Neural crest cell (in vitro differentiated cells): ENCODE results near the gene POFUT1. TPM values are rescaled to one million over a fixed set of nuclear protein-coding genes. Genes with fewer than 3 reads are reported as not detected.

Experiments used
- DNase-seq: peaks from one replicate; pipeline ENCODE4 v3.0.0; 2021; ENCODE audit warnings: low read depth, mixed read lengths, low spot score
- H3K27ac Mint-ChIP-seq: one replicate; pipeline ENCODE4 v1.8.0; 2021; ENCODE audit warnings: mild to moderate bottlenecking, mixed read lengths; ENCODE audit not compliant: unreplicated experiment
- H3K27me3 Mint-ChIP-seq: 2 replicates; pipeline ENCODE4 v1.8.0; 2021; ENCODE audit warnings: low read depth, mild to moderate bottlenecking, mixed read lengths
- H3K36me3 Mint-ChIP-seq: 2 replicates; pipeline ENCODE4 v1.8.0; 2021; ENCODE audit warnings: low read depth, mild to moderate bottlenecking, mixed read lengths
- H3K4me1 Mint-ChIP-seq: 2 replicates; pipeline ENCODE4 v1.8.0; 2021; ENCODE audit warnings: mixed read lengths
- H3K4me3 Mint-ChIP-seq: one replicate; pipeline ENCODE4 v1.8.0; 2021; ENCODE audit warnings: mild to moderate bottlenecking, mixed read lengths
- H3K9me3 Mint-ChIP-seq: 2 replicates; pipeline ENCODE4 v1.8.0; 2021; ENCODE audit warnings: mixed read lengths
- CTCF ChIP-seq: fragments of 200-600 bp; sonication (generic); conservative IDR thresholded peaks from 2 replicates; pipeline ENCODE4 v1.5.0; 2021; ENCODE audit warnings: antibody characterized with exemption, mild to moderate bottlenecking
- total RNA-seq: library from RNA; stranded (reverse); gene quantifications from 2 replicates; pipeline ENCODE4 v1.2.1, GENCODE V29; 2021

Gene POFUT1
- total RNA-seq, 1 donor from 2014 or later, result 51.4 TPM

- Mint-ChIP-seq H3K36me3 (peaks cover 2% of the 10 kb centered on the region), H3K9me3 (no peaks in the 10 kb centered on the region), H3K4me1 (peaks cover 77% of the 10 kb centered on the region), H3K27ac (peak overlapping the region; percentile 98), H3K27me3 (no peaks in the 10 kb centered on the region), H3K4me3 (peak overlapping the region; percentile 99)
- DNase-seq, result peak; percentile 25
- TF ChIP-seq CTCF, result no peak
These were observed 687 bp upstream of the POFUT1 start for GRCh38 chr20:32206760-32207625.

- Mint-ChIP-seq H3K4me3 (peak overlapping the region; percentile 91), H3K27me3 (no peaks in the 10 kb centered on the region), H3K36me3 (no peaks in the 10 kb centered on the region), H3K27ac (peak overlapping the region; percentile 73), H3K9me3 (no peaks in the 10 kb centered on the region), H3K4me1 (peaks cover 66% of the 10 kb centered on the region)
- no peak for TF ChIP-seq CTCF
- no peak for DNase-seq
These were observed 947 bp downstream of the POFUT1 start for GRCh38 chr20:32208499-32209154.

- Mint-ChIP-seq H3K4me1 (peaks cover 52% of the 10 kb centered on the region), H3K36me3 (no peaks in the 10 kb centered on the region), H3K4me3 (peak overlapping the region; percentile 91)
These were observed 2.3 kb downstream of the POFUT1 start for GRCh38 chr20:32209850-32210605.

GRCh38 chr20:32213870-32214269, 6.2 kb downstream of the POFUT1 start:
- no peak for DNase-seq
- Mint-ChIP-seq H3K36me3 (peaks cover 5% of the 10 kb centered on the region), H3K4me3 (peak overlapping the region; percentile 11), H3K27ac (no peak overlapping the region), H3K27me3 (no peaks in the 10 kb centered on the region), H3K4me1 (peaks cover 24% of the 10 kb centered on the region), H3K9me3 (no peaks in the 10 kb centered on the region)
- no peak for TF ChIP-seq CTCF

More at GRCh38 chr20:32209850-32210605, 2.3 kb downstream of the POFUT1 start:
- DNase-seq, result no peak
- no peak for TF ChIP-seq CTCF
- Mint-ChIP-seq H3K27me3 (no peaks in the 10 kb centered on the region), H3K9me3 (no peaks in the 10 kb centered on the region), H3K27ac (peak overlapping the region; percentile 9)

- Mint-ChIP-seq H3K27ac (no peak overlapping the region), H3K9me3 (no peaks in the 10 kb centered on the region), H3K36me3 (peaks cover 9% of the 10 kb centered on the region), H3K4me1 (peaks cover 11% of the 10 kb centered on the region), H3K27me3 (no peaks in the 10 kb centered on the region), H3K4me3 (no peak overlapping the region)
- DNase-seq, result no peak
- TF ChIP-seq CTCF, result no peak
These were observed 7.5 kb downstream of the POFUT1 start for GRCh38 chr20:32215147-32215546.
